GM23248 (cell line): ENCODE data around the gene SLC12A3. TPM values are rescaled to one million over a fixed set of nuclear protein-coding genes. Genes with fewer than 3 reads are reported as not detected.

Experiments
- DNase-seq: peaks from one replicate; pipeline ENCODE4 v3.0.0-alpha.2; 2015
- H2AFZ ChIP-seq: fragments of 200-600 bp; sonication (generic); 2 replicates; pipeline ENCODE4 v1.6.1; 2016; ENCODE audit warnings: antibody characterized with exemption
- H3F3A ChIP-seq: fragments of 200-600 bp; sonication (generic); 2 replicates; pipeline ENCODE4 v1.6.1; 2016; ENCODE audit warnings: mild to moderate bottlenecking, antibody characterized with exemption, mixed run types; ENCODE audit not compliant: insufficient read depth
- H3K27ac ChIP-seq: fragments of 200-600 bp; sonication (generic); 2 replicates; pipeline ENCODE4 v1.5.1; 2016; ENCODE audit warnings: mild to moderate bottlenecking
- H3K27me3 ChIP-seq: fragments of 200-600 bp; sonication (generic); replicated peaks from 2 replicates; pipeline ENCODE4 v1.6.1; 2016; ENCODE audit warnings: mild to moderate bottlenecking; ENCODE audit not compliant: insufficient read depth
- H3K36me3 ChIP-seq: fragments of 200-600 bp; sonication (generic); 2 replicates; pipeline ENCODE4 v1.6.1; 2016; ENCODE audit warnings: low read depth, mild to moderate bottlenecking
- H3K4me1 ChIP-seq: fragments of 200-600 bp; sonication (generic); 2 replicates; pipeline ENCODE4 v1.6.1; 2016; ENCODE audit warnings: mild to moderate bottlenecking; ENCODE audit not compliant: insufficient read depth
- H3K4me2 ChIP-seq: fragments of 200-600 bp; sonication (generic); one replicate; pipeline ENCODE4 v1.6.1; 2016; ENCODE audit warnings: mild to moderate bottlenecking; ENCODE audit not compliant: unreplicated experiment
- H3K4me3 ChIP-seq: fragments of 200-600 bp; sonication (generic); 2 replicates; pipeline ENCODE4 v1.5.1; 2016; ENCODE audit warnings: mild to moderate bottlenecking
- H3K79me2 ChIP-seq: fragments of 200-600 bp; sonication (generic); 2 replicates; pipeline ENCODE4 v1.6.1; 2016; ENCODE audit warnings: mild to moderate bottlenecking; ENCODE audit not compliant: insufficient read depth
- H3K9ac ChIP-seq: fragments of 200-600 bp; sonication (generic); 2 replicates; pipeline ENCODE4 v1.6.1; 2016; ENCODE audit warnings: mild to moderate bottlenecking
- H3K9me2 ChIP-seq: fragments of 200-600 bp; sonication (generic); 2 replicates; pipeline ENCODE4 v1.6.1; 2016; ENCODE audit warnings: mixed run types, mild to moderate bottlenecking, moderate library complexity; ENCODE audit not compliant: insufficient read depth
- H3K9me3 ChIP-seq: fragments of 200-600 bp; sonication (generic); one replicate; pipeline ENCODE4 v1.6.1; 2017; ENCODE audit warnings: low read depth
- H4K20me1 ChIP-seq: fragments of 200-600 bp; sonication (generic); 2 replicates; pipeline ENCODE4 v1.6.0; 2016; ENCODE audit not compliant: insufficient read depth
- EZH2 ChIP-seq: fragments of 200-600 bp; sonication (generic); IDR thresholded peaks from 2 replicates; pipeline ENCODE4 v1.6.1; 2018; ENCODE audit warnings: antibody characterized with exemption, mild to moderate bottlenecking; ENCODE audit not compliant: insufficient read depth, poor library complexity, severe bottlenecking
- EZH2phosphoT487 ChIP-seq: fragments of 200-600 bp; sonication (generic); IDR thresholded peaks from 2 replicates; pipeline ENCODE4 v1.6.1; 2018; ENCODE audit warnings: antibody characterized with exemption, moderate library complexity, mild to moderate bottlenecking, low read depth; ENCODE audit not compliant: insufficient read depth
- WGBS, 2 experiments: methylation state at CpG; one replicate each; pipeline ENCODE4 v1.1.6; 2015 to 2017; ENCODE audit warnings: low lambda C conversion rate in 2 of 2, low coverage in 1 of 2; ENCODE audit errors: missing lambda C conversion rate in 2 of 2; 5-methylcytosine and 5-hydroxymethylcytosine counted together
- in situ Hi-C: fragments of 300-500 bp; cut with MboI; formaldehyde crosslinking; loops from 2 replicates; pipeline ENCODE4 v1.15.0; 2020
- polyA plus RNA-seq: library from polyadenylated mRNA; unstranded; fragments of >200 nt; fragmentation: Nextera tagmentation; extraction: Ambion mirVana; gene quantifications from 2 replicates; pipeline ENCODE4 v1.2.1, GENCODE V29; 2016
- total RNA-seq: library from RNA; depleted of rRNA; stranded (reverse); fragments of >200 nt; shearing (Covaris generic); gene quantifications from 2 replicates; pipeline ENCODE4 v1.2.3, GENCODE V29; 2014; rRNA removed

SLC12A3 gene, protein sequence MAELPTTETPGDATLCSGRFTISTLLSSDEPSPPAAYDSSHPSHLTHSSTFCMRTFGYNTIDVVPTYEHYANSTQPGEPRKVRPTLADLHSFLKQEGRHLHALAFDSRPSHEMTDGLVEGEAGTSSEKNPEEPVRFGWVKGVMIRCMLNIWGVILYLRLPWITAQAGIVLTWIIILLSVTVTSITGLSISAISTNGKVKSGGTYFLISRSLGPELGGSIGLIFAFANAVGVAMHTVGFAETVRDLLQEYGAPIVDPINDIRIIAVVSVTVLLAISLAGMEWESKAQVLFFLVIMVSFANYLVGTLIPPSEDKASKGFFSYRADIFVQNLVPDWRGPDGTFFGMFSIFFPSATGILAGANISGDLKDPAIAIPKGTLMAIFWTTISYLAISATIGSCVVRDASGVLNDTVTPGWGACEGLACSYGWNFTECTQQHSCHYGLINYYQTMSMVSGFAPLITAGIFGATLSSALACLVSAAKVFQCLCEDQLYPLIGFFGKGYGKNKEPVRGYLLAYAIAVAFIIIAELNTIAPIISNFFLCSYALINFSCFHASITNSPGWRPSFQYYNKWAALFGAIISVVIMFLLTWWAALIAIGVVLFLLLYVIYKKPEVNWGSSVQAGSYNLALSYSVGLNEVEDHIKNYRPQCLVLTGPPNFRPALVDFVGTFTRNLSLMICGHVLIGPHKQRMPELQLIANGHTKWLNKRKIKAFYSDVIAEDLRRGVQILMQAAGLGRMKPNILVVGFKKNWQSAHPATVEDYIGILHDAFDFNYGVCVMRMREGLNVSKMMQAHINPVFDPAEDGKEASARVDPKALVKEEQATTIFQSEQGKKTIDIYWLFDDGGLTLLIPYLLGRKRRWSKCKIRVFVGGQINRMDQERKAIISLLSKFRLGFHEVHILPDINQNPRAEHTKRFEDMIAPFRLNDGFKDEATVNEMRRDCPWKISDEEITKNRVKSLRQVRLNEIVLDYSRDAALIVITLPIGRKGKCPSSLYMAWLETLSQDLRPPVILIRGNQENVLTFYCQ
- total RNA-seq (not detected in 2 replicates), polyA plus RNA-seq (not detected in 2 replicates)

DNA sequence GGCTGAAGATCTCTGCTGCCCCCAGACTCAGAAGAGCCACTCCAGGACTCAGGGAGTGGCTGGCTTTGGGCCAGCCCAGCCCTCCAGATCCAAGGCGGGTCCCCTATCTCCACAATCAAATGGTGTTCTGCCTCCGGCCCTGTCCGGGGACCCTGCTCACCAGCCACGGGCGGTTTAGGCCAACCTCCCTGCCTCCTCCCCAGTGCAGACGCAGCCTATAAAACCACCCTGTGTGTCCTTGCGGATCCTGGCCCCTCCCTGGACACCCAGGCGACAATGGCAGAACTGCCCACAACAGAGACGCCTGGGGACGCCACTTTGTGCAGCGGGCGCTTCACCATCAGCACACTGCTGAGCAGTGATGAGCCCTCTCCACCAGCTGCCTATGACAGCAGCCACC, at the start of gene SLC12A3:
SLC12A3 (plus strand) TSS at position 248 of the 400 bp plus-strand sequence; CDS start at position 277, 29 bp downstream.
- H3K4me3 ChIP-seq, result no peak within 1 kb of the TSS
- H3K79me2 ChIP-seq, result no peaks in the 10 kb centered on the region
- DNase-seq, result no peak
- H3K36me3 ChIP-seq, result no peaks in the 10 kb centered on the region
- H3K9me3 ChIP-seq, result no peaks in the 10 kb centered on the region
- no peak within 1 kb of the TSS for H2AFZ ChIP-seq
- H3K4me1 ChIP-seq, result no peaks in the 10 kb centered on the region
- 78 to 79% methylated on average over 12 of the region's 12 CpGs for WGBS, 2 experiments
- H3K27ac ChIP-seq, result no peak within 1 kb of the TSS
- no peak within 1 kb of the TSS for H3K4me2 ChIP-seq
- H4K20me1 ChIP-seq, result no peaks in the 10 kb centered on the region
- TF ChIP-seq EZH2phosphoT487, result no peak
- no peaks in the 10 kb centered on the region for H3K27me3 ChIP-seq
- H3K9me2 ChIP-seq, result no peaks in the 10 kb centered on the region
- H3K9ac ChIP-seq, result no peak within 1 kb of the TSS
- no peaks in the 10 kb centered on the region for H3F3A ChIP-seq
- in situ Hi-C loops, result loop anchor here (10.0 kb wide), 2 partner anchors 90 to 170 kb away; no protein-coding TSS in a partner anchor

DNA sequence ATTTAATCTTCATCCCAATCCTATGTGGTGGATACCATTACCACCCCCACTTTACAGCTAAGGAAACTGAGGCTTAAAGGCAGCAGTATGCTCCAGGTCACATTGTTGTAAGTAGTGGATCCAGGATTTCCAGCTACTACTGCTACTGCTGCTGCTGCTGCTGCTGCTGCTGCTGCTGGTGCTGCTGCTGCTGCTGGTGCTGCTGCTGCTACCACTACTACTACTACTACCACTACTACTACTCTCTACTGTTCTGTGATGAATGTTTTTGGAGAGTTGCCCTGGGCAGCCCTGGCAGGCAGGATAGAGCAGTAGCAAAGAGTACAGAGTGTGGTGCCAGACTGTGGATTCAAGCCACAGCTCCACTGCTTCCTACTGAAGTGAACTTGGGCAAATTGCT, 49.3 kb upstream of the SLC12A3 start:
- H3K79me2 ChIP-seq, result peaks cover 5% of the 10 kb centered on the region; the same call in 1 of the 2 replicates
- no peaks in the 10 kb centered on the region for H3K9me3 ChIP-seq
- peaks cover 4% of the 10 kb centered on the region; the same call in 1 of the 2 replicates for H3K36me3 ChIP-seq
- H4K20me1 ChIP-seq, result no peaks in the 10 kb centered on the region
- H3F3A ChIP-seq, result no peaks in the 10 kb centered on the region
- no peak overlapping the region for H3K9ac ChIP-seq
- H3K27ac ChIP-seq, result no peak overlapping the region
- no peaks in the 10 kb centered on the region for H3K9me2 ChIP-seq
- H3K27me3 ChIP-seq, result no peaks in the 10 kb centered on the region
- no peak overlapping the region for H3K4me3 ChIP-seq
- H3K4me2 ChIP-seq, result no peak overlapping the region
- in situ Hi-C loops, result no loop called here
- peaks cover 9% of the 10 kb centered on the region for H3K4me1 ChIP-seq
- no peak for DNase-seq
- no peak overlapping the region for H2AFZ ChIP-seq
- no peak for TF ChIP-seq EZH2
- TF ChIP-seq EZH2phosphoT487, result no peak

DNA sequence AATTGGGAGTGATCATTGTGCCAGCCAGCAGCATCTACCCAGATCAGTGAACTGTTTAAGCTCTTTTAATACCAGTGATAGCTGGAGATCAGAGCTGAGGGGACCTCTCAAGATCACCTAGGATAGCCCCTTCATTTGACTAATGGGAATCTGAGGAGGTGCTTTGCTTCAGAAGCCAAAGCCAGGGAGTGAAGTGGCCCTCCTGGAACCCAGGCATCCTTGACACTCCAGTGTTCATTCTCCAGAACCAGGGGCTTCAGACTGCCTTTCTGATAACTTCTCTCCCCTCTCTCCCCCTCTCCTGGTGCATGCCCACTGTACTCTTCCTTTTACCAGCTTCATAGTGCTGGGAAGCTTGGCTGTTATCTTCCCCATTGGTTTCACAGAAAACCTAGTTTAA, 48.0 kb upstream of the SLC12A3 start:
- Histone ChIP-seq H3K9me2 (no peaks in the 10 kb centered on the region), H3K4me1 (peaks cover 9% of the 10 kb centered on the region), H3K4me2 (no peak overlapping the region), H3K27me3 (no peaks in the 10 kb centered on the region), H2AFZ (no peak overlapping the region), H3F3A (no peaks in the 10 kb centered on the region), H3K79me2 (peaks cover 5% of the 10 kb centered on the region; the same call in 1 of the 2 replicates), H3K4me3 (no peak overlapping the region), H3K27ac (no peak overlapping the region), H3K9ac (no peak overlapping the region), H3K9me3 (no peaks in the 10 kb centered on the region), H3K36me3 (peaks cover 4% of the 10 kb centered on the region; the same call in 1 of the 2 replicates), H4K20me1 (no peaks in the 10 kb centered on the region)
- DNase-seq, result no peak
- in situ Hi-C loops, result no loop called here
- TF ChIP-seq EZH2 (no peak), EZH2phosphoT487 (no peak)

DNA sequence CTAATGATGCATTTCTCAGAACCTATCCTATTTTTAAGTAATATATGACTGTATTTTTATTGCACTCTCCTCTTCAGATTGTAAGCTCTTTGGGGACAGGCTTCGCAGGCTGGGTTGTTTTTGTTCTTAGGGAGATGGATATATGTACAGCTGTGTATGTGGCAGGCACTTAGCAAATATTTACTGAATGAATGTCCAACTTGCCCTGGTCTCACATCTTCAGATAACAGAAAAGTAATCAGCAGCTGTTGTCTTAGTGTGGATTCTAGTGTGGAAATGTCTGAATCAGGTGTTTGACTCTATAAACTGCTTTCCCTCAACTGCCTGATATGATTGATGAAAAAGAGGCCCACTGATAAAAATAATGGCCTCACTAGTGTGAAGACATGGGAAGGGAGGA, 47.1 kb upstream of the SLC12A3 start:
- DNase-seq, result no peak
- Histone ChIP-seq H3K27me3 (no peaks in the 10 kb centered on the region), H4K20me1 (no peaks in the 10 kb centered on the region), H3F3A (no peaks in the 10 kb centered on the region), H3K4me2 (no peak overlapping the region), H3K36me3 (peaks cover 4% of the 10 kb centered on the region; the same call in 1 of the 2 replicates), H3K9ac (no peak overlapping the region), H3K79me2 (peaks cover 5% of the 10 kb centered on the region; the same call in 1 of the 2 replicates), H3K27ac (no peak overlapping the region), H3K9me3 (no peaks in the 10 kb centered on the region), H3K4me1 (peaks cover 4% of the 10 kb centered on the region), H3K4me3 (no peak overlapping the region), H2AFZ (no peak overlapping the region), H3K9me2 (no peaks in the 10 kb centered on the region)
- TF ChIP-seq EZH2 (no peak), EZH2phosphoT487 (no peak)
- WGBS, 2 experiments, result 95 to 100% methylated on average over 1 of the region's 1 CpG
- in situ Hi-C loops, result no loop called here
